Measurements from ENCODE around the gene ENPP6.

The ENPP6 gene

DNA sequence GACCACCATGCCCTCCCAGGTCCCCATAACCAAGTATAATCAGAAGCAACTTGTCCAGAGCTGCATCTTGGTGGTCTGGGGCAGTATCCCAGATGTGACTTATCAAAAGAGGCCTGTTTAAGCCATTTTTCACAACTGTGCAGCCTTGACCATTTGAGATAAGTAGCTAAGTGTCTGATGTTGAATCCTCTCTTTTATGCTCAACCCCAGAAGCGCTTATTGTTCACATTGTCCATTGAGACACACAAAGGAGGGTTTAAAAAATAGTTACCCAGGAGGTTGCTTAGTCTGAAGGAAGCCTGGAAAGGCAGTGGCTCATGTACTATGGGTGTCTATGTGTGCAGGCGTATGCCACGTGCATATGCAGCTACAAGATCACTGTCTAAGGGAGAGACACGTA, 27.0 kb downstream of the ENPP6 start:
- ATAC-seq: no peak
- TF ChIP-seq ZC3H10 (CRISPR knock-in tag; IDR thresholded peaks at IDR 0.05) (no peak), PPARA (CRISPR knock-in tag; IDR thresholded peaks at IDR 0.05; ENCODE audit: borderline replicate concordance) (no peak), TOX (CRISPR knock-in tag; IDR thresholded peaks at IDR 0.05; ENCODE audit: borderline replicate concordance) (no peak), OSR1 (CRISPR knock-in tag; IDR thresholded peaks at IDR 0.05) (no peak), ZNF70 (CRISPR knock-in tag; IDR thresholded peaks at IDR 0.05) (no peak), GLIS3 (CRISPR knock-in tag; IDR thresholded peaks at IDR 0.05) (no peak), RARB (CRISPR knock-in tag; IDR thresholded peaks at IDR 0.05) (no peak), ZNF565 (CRISPR knock-in tag; conservative IDR thresholded peaks at IDR 0.05; ENCODE audit: low read depth) (no peak)
- TF ChIP-seq, protein P1, sequence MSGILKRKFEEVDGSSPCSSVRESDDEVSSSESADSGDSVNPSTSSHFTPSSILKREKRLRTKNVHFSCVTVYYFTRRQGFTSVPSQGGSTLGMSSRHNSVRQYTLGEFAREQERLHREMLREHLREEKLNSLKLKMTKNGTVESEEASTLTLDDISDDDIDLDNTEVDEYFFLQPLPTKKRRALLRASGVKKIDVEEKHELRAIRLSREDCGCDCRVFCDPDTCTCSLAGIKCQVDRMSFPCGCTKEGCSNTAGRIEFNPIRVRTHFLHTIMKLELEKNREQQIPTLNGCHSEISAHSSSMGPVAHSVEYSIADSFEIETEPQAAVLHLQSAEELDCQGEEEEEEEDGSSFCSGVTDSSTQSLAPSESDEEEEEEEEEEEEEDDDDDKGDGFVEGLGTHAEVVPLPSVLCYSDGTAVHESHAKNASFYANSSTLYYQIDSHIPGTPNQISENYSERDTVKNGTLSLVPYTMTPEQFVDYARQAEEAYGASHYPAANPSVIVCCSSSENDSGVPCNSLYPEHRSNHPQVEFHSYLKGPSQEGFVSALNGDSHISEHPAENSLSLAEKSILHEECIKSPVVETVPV (CRISPR knock-in tag; IDR thresholded peaks at IDR 0.05): no peak
- TF ChIP-seq, protein P2, sequence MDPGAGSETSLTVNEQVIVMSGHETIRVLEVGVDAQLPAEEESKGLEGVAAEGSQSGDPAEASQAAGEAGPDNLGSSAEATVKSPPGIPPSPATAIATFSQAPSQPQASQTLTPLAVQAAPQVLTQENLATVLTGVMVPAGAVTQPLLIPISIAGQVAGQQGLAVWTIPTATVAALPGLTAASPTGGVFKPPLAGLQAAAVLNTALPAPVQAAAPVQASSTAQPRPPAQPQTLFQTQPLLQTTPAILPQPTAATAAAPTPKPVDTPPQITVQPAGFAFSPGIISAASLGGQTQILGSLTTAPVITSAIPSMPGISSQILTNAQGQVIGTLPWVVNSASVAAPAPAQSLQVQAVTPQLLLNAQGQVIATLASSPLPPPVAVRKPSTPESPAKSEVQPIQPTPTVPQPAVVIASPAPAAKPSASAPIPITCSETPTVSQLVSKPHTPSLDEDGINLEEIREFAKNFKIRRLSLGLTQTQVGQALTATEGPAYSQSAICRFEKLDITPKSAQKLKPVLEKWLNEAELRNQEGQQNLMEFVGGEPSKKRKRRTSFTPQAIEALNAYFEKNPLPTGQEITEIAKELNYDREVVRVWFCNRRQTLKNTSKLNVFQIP (CRISPR knock-in tag; IDR thresholded peaks at IDR 0.05; ENCODE audit: borderline replicate concordance, low read depth): no peak

DNA sequence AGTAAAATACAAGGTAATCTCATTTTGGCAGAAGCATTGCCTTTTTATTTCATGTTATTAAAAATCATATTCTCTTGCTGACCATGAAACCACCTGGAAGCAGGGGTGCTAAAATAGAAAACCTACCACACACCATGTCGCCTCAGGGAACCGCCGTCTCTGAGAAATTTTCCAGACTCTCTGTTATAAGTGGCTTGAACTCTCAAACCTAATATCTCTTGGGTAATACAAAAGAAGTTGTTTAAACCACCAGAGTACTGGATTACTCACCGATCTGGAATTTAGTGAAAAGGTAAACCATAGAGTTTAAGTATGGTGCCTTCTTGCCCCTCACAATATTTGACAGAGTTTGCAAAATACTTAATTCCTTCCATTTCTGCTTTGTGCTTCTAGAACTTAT, 27.7 kb downstream of the ENPP6 start:
- ATAC-seq: no peak
- TF ChIP-seq, protein P3, sequence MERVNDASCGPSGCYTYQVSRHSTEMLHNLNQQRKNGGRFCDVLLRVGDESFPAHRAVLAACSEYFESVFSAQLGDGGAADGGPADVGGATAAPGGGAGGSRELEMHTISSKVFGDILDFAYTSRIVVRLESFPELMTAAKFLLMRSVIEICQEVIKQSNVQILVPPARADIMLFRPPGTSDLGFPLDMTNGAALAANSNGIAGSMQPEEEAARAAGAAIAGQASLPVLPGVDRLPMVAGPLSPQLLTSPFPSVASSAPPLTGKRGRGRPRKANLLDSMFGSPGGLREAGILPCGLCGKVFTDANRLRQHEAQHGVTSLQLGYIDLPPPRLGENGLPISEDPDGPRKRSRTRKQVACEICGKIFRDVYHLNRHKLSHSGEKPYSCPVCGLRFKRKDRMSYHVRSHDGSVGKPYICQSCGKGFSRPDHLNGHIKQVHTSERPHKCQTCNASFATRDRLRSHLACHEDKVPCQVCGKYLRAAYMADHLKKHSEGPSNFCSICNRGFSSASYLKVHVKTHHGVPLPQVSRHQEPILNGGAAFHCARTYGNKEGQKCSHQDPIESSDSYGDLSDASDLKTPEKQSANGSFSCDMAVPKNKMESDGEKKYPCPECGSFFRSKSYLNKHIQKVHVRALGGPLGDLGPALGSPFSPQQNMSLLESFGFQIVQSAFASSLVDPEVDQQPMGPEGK (CRISPR knock-in tag; IDR thresholded peaks at IDR 0.05; ENCODE audit: borderline replicate concordance): no peak
- TF ChIP-seq ZNF565 (CRISPR knock-in tag; conservative IDR thresholded peaks at IDR 0.05; ENCODE audit: low read depth) (no peak), BACH2 (CRISPR knock-in tag; IDR thresholded peaks at IDR 0.05; ENCODE audit: borderline replicate concordance) (no peak), ZNF70 (CRISPR knock-in tag; IDR thresholded peaks at IDR 0.05) (no peak), ZFP3 (CRISPR knock-in tag; IDR thresholded peaks at IDR 0.05) (no peak), PPARA (CRISPR knock-in tag; IDR thresholded peaks at IDR 0.05; ENCODE audit: borderline replicate concordance) (no peak), RARB (CRISPR knock-in tag; IDR thresholded peaks at IDR 0.05) (no peak), ZC3H10 (CRISPR knock-in tag; IDR thresholded peaks at IDR 0.05) (no peak), ARNTL (CRISPR knock-in tag; IDR thresholded peaks at IDR 0.05; ENCODE audit: borderline replicate concordance, low read depth) (no peak), OSR1 (CRISPR knock-in tag; IDR thresholded peaks at IDR 0.05) (no peak), GLIS3 (CRISPR knock-in tag; IDR thresholded peaks at IDR 0.05) (no peak), ZFP30 (CRISPR knock-in tag; IDR thresholded peaks at IDR 0.05) (no peak), TCF4 (CRISPR knock-in tag; IDR thresholded peaks at IDR 0.05; ENCODE audit: borderline replicate concordance) (no peak), ISL1 (CRISPR knock-in tag; IDR thresholded peaks at IDR 0.05) (no peak), CSDC2 (CRISPR knock-in tag; IDR thresholded peaks at IDR 0.05) (no peak)
- TF ChIP-seq, protein P1 (CRISPR knock-in tag; IDR thresholded peaks at IDR 0.05): no peak
- TF ChIP-seq, protein P4, sequence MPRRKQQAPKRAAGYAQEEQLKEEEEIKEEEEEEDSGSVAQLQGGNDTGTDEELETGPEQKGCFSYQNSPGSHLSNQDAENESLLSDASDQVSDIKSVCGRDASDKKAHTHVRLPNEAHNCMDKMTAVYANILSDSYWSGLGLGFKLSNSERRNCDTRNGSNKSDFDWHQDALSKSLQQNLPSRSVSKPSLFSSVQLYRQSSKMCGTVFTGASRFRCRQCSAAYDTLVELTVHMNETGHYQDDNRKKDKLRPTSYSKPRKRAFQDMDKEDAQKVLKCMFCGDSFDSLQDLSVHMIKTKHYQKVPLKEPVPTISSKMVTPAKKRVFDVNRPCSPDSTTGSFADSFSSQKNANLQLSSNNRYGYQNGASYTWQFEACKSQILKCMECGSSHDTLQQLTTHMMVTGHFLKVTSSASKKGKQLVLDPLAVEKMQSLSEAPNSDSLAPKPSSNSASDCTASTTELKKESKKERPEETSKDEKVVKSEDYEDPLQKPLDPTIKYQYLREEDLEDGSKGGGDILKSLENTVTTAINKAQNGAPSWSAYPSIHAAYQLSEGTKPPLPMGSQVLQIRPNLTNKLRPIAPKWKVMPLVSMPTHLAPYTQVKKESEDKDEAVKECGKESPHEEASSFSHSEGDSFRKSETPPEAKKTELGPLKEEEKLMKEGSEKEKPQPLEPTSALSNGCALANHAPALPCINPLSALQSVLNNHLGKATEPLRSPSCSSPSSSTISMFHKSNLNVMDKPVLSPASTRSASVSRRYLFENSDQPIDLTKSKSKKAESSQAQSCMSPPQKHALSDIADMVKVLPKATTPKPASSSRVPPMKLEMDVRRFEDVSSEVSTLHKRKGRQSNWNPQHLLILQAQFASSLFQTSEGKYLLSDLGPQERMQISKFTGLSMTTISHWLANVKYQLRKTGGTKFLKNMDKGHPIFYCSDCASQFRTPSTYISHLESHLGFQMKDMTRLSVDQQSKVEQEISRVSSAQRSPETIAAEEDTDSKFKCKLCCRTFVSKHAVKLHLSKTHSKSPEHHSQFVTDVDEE (CRISPR knock-in tag; IDR thresholded peaks at IDR 0.05): no peak
- TF ChIP-seq, protein P5, sequence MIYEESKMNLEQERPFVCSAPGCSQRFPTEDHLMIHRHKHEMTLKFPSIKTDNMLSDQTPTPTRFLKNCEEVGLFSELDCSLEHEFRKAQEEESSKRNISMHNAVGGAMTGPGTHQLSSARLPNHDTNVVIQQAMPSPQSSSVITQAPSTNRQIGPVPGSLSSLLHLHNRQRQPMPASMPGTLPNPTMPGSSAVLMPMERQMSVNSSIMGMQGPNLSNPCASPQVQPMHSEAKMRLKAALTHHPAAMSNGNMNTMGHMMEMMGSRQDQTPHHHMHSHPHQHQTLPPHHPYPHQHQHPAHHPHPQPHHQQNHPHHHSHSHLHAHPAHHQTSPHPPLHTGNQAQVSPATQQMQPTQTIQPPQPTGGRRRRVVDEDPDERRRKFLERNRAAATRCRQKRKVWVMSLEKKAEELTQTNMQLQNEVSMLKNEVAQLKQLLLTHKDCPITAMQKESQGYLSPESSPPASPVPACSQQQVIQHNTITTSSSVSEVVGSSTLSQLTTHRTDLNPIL (CRISPR knock-in tag; IDR thresholded peaks at IDR 0.05; ENCODE audit: low read depth): no peak
- TF ChIP-seq, protein P2 (CRISPR knock-in tag; IDR thresholded peaks at IDR 0.05; ENCODE audit: borderline replicate concordance, low read depth): no peak
